ENCODE results near the gene COL4A4.
A peak's percentile ranks its signal among the peaks of the same experiment; 100 is the strongest.

The COL4A4 gene

GRCh38 chr2:227163485-227163997 lies 464 bp downstream of the COL4A4 start:
- H3K9me3 ChIP-seq (ENCODE audit: control insufficient read depth, low read length): no peaks in the 10 kb centered on the region
- no peaks in the 10 kb centered on the region for H3K79me2 ChIP-seq
- H2AFZ ChIP-seq: peak overlapping the region; percentile 75
- H3K4me1 ChIP-seq: no peaks in the 10 kb centered on the region
- H3K27ac ChIP-seq: peak overlapping the region; percentile 37
- no peak for TF ChIP-seq CTCF (IDR thresholded peaks at IDR 0.05)
- no peaks in the 10 kb centered on the region for H3K36me3 ChIP-seq (ENCODE audit: control insufficient read depth, insufficient read depth, low read length)
- peak overlapping the region; percentile 38 for H3K4me3 ChIP-seq (ENCODE audit: low read depth, low read length)
- no peaks in the 10 kb centered on the region for H3K27me3 ChIP-seq (ENCODE audit: control insufficient read depth, insufficient read depth, low read length)
- H3K9ac ChIP-seq: no peak overlapping the region
- H3K4me2 ChIP-seq (ENCODE audit: low read length): peak overlapping the region; percentile 75

DNA sequence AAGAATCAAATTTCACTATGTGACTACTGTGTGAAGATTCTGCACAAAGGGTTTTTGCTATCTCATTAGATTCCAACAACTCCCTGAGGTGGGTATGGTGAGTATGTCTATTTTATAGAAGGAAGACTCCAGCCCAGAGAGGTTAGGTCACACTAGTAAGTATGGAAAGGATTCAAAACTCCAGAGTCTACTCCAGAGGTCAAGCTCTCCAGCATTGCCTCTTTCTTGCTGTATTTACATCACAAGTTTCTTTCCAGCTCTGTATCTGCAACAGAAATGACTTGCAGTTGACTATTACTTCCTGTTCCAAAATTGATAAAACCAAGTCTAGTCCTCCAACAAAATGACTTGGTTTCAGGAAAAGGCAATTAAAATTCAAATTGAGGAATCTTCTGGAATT lies 2.1 kb downstream of the COL4A4 start:
- no peak overlapping the region for H3K9ac ChIP-seq
- no peaks in the 10 kb centered on the region for H3K27me3 ChIP-seq (ENCODE audit: control insufficient read depth, insufficient read depth, low read length)
- H3K27ac ChIP-seq: no peak overlapping the region
- no peaks in the 10 kb centered on the region for H3K36me3 ChIP-seq (ENCODE audit: control insufficient read depth, insufficient read depth, low read length)
- no peaks in the 10 kb centered on the region for H3K9me3 ChIP-seq (ENCODE audit: control insufficient read depth, low read length)
- no peaks in the 10 kb centered on the region for H3K79me2 ChIP-seq
- no peak overlapping the region for H3K4me2 ChIP-seq (ENCODE audit: low read length)
- H3K4me3 ChIP-seq (ENCODE audit: low read depth, low read length): no peak overlapping the region
- H2AFZ ChIP-seq: no peak overlapping the region
- no peak for TF ChIP-seq CTCF (IDR thresholded peaks at IDR 0.05)
- no peaks in the 10 kb centered on the region for H3K4me1 ChIP-seq

- H3K36me3 ChIP-seq (ENCODE audit: control insufficient read depth, insufficient read depth, low read length): no peaks in the 10 kb centered on the region
- H3K4me1 ChIP-seq: no peaks in the 10 kb centered on the region
- no peak overlapping the region for H3K27ac ChIP-seq
- H3K9ac ChIP-seq: no peak overlapping the region
- H2AFZ ChIP-seq: no peak overlapping the region
- no peak overlapping the region for H3K4me2 ChIP-seq (ENCODE audit: low read length)
- H3K4me3 ChIP-seq (ENCODE audit: low read depth, low read length): no peak overlapping the region
- no peak for TF ChIP-seq CTCF (IDR thresholded peaks at IDR 0.05)
- H3K9me3 ChIP-seq (ENCODE audit: control insufficient read depth, low read length): no peaks in the 10 kb centered on the region
- H3K27me3 ChIP-seq (ENCODE audit: control insufficient read depth, insufficient read depth, low read length): no peaks in the 10 kb centered on the region
- no peaks in the 10 kb centered on the region for H3K79me2 ChIP-seq
Measured at GRCh38 chr2:227160164-227160563, 3.8 kb downstream of the COL4A4 start.

DNA sequence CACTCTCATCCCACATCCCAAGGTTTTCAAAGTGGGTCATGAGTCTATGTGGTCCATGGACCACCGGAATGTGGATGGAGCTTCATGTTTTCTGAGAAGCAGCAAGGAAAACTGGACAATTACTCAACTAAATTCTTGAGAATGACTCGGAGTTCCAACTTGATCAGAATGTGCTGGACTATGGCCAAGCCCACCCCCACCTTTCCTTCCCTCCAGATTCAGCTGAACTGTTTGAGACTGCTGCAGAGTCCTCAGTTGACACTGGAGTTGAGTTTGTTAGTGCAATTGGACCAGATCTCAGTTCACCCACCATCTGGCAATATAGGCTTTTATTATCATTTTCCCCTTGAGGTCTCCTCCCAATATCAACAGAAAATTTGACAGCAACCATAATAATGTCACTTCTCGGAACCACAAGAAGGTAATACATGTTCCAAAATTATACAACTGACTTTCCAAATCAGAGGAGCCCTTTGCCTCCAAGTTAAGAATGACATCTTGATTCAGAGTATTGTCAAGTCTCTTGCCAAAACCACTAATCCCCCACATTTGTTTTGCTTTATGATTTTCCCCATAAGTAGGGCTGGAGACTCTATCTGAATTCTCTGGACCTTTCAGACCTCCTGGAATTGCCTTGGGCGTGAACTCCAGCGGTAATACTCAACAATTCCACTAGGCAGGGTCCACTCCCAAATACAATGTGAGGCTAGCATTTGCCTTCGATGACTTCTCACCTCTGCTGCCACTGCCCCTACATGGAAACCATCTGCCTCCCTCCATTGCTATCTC lies 8.8 kb downstream of the COL4A4 start:
- no peaks in the 10 kb centered on the region for H3K79me2 ChIP-seq
- no peak for TF ChIP-seq CTCF (IDR thresholded peaks at IDR 0.05)
- no peak overlapping the region for H3K27ac ChIP-seq
- no peaks in the 10 kb centered on the region for H3K9me3 ChIP-seq (ENCODE audit: control insufficient read depth, low read length)
- H3K4me3 ChIP-seq (ENCODE audit: low read depth, low read length): no peak overlapping the region
- no peaks in the 10 kb centered on the region for H3K36me3 ChIP-seq (ENCODE audit: control insufficient read depth, insufficient read depth, low read length)
- H3K4me1 ChIP-seq: peaks cover 5% of the 10 kb centered on the region
- no peaks in the 10 kb centered on the region for H3K27me3 ChIP-seq (ENCODE audit: control insufficient read depth, insufficient read depth, low read length)
- no peak overlapping the region for H3K9ac ChIP-seq
- H2AFZ ChIP-seq: no peak overlapping the region
- H3K4me2 ChIP-seq (ENCODE audit: low read length): no peak overlapping the region

All from parathyroid adenoma (tissue), 2 donors.